ENCODE measurements around the gene ESRRG.

GRCh38 chr1:216757110-216757509 is 33.9 kb upstream of the ESRRG start:
- TF ChIP-seq POLR2A (IDR thresholded peaks at IDR 0.05) (no peak), POLR2AphosphoS5 (IDR thresholded peaks at IDR 0.05) (no peak), CTCF (IDR thresholded peaks at IDR 0.05 in 8 of 11, conservative IDR thresholded peaks at IDR 0.05 in 3 of 11) (no peak)
